NCI-H2227 (cell line): ENCODE measurements around the gene TNRC6B.

ENCODE experiments used
- DNase-seq: peaks from one replicate; lab custom pipeline; 2025; ENCODE audit not compliant: unreplicated experiment; lab: John Stamatoyannopoulos, UW

Gene TNRC6B

DNA sequence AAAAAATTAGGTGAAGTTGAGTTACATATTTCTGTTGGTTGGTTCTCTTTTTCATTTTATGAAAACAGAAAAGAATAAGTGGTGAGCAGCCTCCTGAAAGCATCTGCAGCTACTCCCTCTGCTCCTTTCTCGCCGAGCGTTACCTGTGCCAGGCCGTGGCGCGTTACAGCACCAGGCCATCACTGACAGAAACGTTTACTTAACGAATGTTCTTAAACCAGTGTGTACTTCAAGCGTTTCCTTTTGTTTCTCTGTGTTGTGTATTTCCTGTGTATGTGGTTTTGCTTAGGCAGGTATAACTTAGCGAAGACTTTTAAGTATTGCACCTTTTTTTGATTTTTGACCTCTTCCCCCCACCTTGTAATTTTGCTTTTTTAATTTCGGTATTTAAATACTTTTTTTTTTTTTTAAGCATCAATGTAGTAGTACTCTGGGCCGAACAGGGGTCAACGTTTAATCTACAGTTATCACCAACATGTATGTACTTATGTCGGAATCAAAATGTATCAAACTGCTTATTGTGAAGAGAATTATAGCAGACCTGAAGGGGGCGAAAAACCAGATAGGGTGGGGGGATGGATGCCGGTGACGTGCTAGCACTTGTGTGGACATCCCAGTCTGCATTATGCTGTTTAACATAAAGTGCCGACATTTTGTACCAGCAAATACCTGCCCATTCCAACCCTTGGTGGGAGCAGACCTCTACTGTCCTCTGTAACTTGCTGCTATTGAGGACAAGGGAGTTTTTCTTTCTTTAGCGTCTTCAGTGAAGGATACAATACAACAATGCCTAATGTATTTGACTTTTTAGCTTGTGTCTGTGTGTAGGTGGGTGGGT is 147.0 kb downstream of the TNRC6B start:
- DNase-seq: no peak

GRCh38 chr22:40325315-40325714 is 147.6 kb downstream of the TNRC6B start:
- no peak for DNase-seq

DNA sequence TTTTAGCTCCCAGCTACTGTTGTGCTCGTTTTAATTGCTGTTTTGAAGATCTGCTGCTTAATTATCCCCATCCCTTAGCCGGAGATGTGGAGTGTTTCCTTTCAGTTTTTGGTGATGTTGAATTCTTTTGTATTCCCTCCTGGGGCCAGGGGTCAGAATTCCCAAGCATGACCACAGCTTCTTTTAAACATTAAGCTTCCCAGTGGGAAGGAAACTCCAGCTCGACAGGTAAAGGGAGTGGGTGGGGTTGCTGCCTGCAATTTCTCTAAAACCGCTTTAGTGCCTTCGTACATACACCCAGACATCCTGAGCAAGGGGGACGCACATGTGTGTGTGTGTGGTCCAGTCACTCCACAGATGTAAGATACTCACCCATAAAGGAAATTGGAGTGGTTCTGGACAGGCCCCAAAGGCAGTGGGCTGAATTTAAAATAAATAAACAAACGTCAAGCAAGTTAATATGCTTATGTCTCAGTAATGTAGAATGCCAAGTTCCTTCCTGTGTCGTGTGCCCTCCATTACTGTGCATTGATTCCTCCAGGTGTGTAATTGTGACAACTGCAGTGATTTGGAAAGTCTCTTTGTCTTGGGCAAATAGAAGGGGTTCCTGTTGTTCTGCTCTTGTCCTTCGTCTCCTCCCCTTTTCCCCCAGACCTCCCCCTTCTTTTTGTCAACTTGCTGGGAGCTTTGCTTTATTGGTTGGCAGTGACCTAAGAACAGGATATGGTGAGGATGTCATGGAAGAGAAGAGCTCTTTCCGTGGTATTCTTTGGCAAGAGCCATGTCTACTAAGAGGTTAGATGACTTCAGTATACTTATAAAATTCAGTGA is 149.4 kb downstream of the TNRC6B start:
- no peak for DNase-seq

DNA sequence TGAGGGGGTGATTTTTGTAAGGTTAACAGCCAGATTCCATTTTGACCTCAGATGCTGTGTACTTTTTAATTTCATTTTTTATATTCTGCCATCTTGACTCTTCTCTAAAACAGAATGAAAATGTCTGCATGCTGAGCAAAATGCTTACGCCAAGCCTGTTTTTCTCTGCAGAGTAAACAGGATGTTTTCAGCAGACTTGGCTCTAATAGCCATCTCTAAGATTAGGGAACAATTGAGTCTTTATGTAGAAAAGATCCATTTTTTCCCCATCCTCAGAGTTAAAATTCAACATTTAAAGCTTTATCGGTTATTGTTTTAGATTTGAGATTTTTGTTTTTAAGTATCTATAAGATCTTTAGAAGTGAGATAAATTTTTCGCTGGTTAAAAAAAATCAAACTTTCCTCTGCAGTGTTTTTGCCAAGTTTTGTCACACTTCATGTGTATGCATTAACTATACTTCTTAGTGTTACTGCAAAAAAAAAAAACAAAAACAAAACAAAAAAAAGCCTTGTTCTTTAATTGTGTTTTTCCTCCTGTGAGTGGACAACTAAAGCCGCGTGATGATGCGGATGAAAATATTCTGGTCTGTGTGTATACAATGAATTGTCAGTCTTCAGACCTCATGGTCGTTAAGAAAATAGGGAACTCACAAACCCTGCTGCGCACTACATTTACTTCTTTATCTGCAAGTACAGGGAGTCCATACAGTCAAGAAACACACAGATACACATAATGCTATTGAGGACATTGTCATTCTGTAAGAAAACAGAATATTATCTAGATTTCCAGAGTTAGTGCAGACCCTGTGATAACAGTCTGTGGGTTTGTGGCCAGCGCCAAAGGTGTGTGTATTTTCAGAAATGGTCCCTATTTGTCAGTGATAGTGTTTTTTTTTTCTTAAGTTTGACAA is 151.1 kb downstream of the TNRC6B start:
- no peak for DNase-seq

DNA sequence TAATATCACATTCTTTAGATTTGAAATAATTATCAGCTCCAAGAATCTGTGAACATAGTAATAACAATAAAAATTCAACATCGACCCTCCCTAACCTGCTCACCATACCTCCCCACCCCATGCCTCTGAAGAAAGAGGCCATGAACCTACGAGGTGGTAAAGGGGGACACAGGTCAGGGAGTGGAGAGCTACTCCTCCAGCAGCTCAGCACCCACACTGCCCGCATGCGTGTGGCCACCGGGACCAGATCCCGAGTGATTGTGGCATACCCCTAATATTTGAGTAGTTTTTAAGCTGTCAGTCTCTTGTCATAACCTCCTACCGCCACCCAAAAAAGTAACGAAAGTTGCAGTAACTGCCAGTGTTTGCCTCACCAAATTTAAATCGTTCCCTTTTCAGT is 151.7 kb downstream of the TNRC6B start:
- DNase-seq: no peak

GRCh38 chr22:40330086-40330485 is 152.4 kb downstream of the TNRC6B start:
- DNase-seq: no peak

GRCh38 chr22:40330615-40331014 is 152.9 kb downstream of the TNRC6B start:
- DNase-seq: no peak

DNA sequence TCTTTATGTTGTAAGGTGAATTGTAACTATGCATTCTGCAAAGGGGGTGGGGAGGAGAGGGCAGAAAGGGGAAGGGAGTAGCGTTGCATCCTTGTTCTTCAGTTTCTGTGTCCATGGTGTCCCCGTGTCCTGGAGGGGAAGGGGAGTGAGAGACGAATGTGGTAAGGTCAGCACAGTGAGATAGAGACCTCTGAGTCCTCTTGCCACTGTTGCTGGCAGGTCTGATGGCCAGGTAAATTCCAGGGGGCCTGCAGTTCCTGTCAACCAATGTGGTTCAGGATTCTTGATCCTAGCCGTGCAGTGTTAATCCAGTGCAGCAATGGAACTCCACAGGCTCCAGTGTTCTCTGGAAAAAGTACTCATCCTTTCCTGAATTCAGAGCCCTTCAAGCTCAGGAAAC is 154.0 kb downstream of the TNRC6B start:
- DNase-seq: no peak

- DNase-seq: no peak
Measured at GRCh38 chr22:40332319-40332781, 154.6 kb downstream of the TNRC6B start.

DNA sequence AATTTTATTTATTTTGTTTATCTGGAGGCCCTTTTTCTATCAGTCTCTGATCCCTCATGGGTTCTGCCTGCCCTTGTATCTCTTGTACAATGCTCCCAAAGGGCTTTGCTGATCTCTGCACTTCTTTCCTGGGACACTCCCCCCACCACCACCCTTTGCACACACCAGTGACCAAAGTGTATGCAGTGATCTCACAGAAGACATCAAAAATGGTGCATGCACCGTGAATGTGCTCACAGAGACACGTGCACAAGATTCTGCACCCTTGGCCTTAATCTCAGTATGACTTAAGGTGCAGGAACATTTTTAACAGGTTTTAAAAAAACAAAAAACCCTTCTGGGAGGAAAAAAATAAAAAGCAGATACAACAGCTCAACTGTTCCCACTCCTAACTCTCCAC is 156.3 kb downstream of the TNRC6B start:
- DNase-seq: no peak

GRCh38 chr22:40334899-40335298 is 157.2 kb downstream of the TNRC6B start:
- DNase-seq: no peak

DNA sequence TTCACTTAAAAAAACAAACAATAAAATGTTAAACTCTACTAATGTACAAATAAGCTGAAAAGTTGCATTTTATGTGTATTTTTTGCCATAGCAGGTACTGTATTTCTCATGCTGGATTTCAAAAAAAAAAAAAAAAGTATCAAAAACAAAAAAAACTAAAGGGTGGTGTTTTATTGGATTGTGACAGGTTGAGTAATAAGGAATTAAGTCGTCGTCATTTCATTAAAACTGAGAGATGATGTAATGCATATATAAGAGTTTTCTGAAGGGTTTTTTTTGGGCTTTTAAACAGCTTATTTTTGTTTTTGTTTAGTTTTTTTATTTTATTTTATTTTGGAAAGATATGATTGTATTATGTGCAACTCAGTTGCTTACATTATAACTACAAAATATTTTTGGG is 157.6 kb downstream of the TNRC6B start:
- no peak for DNase-seq

DNA sequence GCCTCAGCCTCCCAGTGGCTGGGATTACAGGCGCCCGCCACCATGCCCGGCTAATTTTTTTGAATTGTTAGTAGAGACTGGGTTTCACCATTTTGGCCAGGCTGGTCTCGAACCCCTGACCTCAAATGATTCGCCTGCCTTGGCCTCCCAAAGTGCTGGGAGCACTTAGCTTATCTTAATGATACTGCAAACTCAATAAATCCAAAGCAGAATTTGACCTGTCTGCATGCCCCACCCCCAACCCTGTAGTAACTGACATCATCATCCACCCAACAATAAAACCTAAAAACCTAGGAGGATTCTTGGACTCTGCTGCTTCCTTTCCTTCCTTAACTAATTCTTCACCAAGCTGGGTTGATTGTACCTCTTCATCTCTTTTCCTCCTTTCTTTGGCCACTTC is 162.3 kb downstream of the TNRC6B start:
- no peak for DNase-seq

DNA sequence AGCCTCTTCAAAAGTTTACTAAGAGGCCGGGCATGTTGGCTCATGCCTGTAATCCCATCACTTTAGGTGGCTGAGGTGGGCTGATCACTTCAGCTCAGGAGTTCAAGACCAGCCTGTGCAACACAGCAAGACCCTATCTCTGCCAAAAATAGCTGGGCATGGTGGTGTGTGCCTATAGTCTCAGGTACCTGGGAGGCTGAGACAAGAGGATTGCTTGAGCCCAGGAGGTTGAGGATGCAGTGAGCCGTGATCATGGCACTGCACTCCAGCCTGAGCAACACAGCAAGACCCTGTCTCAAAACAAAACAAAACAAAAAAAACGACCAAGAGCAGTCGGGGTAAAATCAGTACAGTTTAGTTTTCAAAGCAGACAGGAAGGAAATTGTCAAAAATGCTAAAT is 163.9 kb downstream of the TNRC6B start:
- no peak for DNase-seq

- DNase-seq: no peak
Measured at GRCh38 chr22:40342521-40342920, 164.8 kb downstream of the TNRC6B start.

GRCh38 chr22:40345271-40345670 is 167.5 kb downstream of the TNRC6B start:
- peak; percentile 2 for DNase-seq

GRCh38 chr22:40345815-40346184 is 168.1 kb downstream of the TNRC6B start:
- DNase-seq: peak; percentile 54

DNA sequence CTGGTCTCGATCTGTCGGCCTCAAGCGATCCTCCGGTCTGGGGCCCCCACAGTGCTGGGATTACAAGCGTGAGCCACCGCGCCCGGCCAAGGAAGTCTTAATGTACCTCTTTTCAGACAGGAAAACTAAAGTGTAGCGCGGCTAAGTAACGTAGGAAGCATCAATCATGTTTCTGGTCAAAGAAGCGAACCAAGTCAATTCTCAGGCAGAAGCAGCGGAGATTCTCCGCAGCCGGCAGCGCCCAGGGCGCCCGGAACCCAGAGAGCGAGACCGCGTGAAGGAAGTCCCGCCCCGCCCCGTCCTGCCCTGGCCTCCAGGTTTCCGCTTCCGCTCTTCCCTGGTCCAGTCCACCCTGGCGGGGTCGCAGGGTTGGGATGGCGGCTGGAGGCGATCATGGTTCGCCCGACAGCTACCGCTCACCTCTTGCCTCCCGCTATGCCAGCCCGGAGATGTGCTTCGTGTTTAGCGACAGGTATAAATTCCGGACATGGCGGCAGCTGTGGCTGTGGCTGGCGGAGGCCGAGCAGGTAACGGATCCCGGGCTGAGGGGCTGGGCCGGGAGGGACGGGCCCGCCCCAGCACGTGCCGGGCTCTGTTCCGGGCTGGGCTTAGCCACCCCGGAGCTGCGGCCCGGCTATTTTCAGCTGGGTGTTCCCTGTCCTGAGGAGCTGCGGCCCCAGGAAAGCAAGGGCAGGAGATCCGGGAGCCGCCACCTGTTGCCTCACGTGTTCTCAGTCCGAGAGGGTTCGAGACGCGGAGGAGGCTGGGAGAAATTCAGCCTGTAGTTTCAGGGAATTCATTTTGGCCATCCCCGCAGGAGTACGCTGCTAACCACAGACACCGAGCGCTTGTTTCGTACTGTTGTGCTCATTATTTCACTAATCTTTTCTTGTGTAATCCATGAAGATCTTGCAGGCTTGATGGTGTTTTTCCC is 168.7 kb downstream of the TNRC6B start, which contains the start of gene ADSL:
Gene ADSL, plus strand, starts transcription at position 316 of the 934 bp plus-strand sequence. Its CDS starts 59 bp downstream, at position 375.
- peak; percentile 87 for DNase-seq

DNA sequence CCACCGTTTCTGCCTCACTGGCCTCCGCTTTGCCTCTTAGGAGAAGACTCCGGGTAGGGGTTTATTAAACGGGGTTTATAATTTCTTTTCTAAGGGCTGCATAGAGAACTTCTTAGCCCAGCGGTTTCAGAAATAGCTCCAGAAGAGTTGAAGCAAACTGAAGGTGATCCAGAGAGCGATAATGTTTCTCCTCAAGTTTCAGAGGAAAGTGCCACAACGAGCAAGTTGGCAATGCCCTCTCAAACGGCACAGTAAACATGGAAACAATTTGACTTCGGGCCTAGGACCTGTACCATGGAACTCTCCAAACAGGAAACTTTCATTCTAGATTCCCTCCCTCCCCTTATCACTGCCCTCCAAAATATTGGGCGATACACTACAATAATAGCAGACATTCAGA is 169.6 kb downstream of the TNRC6B start:
- no peak for DNase-seq
